Upper lobe of left lung (tissue), 6 donors: Measurements from ENCODE around the gene KIAA1549. TPM values are rescaled to one million over a fixed set of nuclear protein-coding genes. Genes with fewer than 3 reads are reported as not detected.

Source experiments
- ATAC-seq, 2 donors: fragments of 200-7000 bp; cut with Tn5 transposase; one replicate each; pipeline ENCODE4 v1.9.1; 2022; ENCODE audit warnings: mild to moderate bottlenecking in 2 of 2, moderate library complexity in 2 of 2; ENCODE audit not compliant: low FRiP score in 2 of 2
- DNase-seq, 2 donors: peaks; one replicate each; pipeline ENCODE4 v3.0.0-alpha.2; 2019 to 2020
- H3K27ac ChIP-seq, 4 donors: fragments of 200-600 bp; sonication (generic); one replicate each; pipeline ENCODE4 v1.5.1; 2016 to 2019
- H3K27me3 ChIP-seq, 4 donors: fragments of 200-600 bp; sonication (generic); one replicate each; pipeline ENCODE4 v1.5.1; 2017 to 2019
- H3K36me3 ChIP-seq, 4 donors: fragments of 200-600 bp; sonication (generic); one replicate each; pipeline ENCODE4 v1.5.1; 2016 to 2019
- H3K4me1 ChIP-seq, 4 donors: fragments of 200-600 bp; sonication (generic); one replicate each; pipeline ENCODE4 v1.5.1; 2018 to 2019
- H3K4me3 ChIP-seq, 4 donors: fragments of 200-600 bp; sonication (generic); one replicate each; pipeline ENCODE4 v1.5.1; 2017 to 2019; ENCODE audit warnings: mild to moderate bottlenecking in 2 of 4, moderate library complexity in 1 of 4
- H3K9me3 ChIP-seq, 4 donors: fragments of 200-600 bp; sonication (generic); one replicate each; pipeline ENCODE4 v1.5.1; 2018 to 2019
- EP300 ChIP-seq, 4 donors: sonication (generic); formaldehyde crosslinking; IDR thresholded peaks; one replicate each; pipeline ENCODE4 v1.5.1; 2017; ENCODE audit warnings: antibody characterized with exemption in 4 of 4, control low read depth in 2 of 4
- POLR2A ChIP-seq, 4 donors: fragments of 450-650 bp; IDR thresholded peaks; one replicate each; pipeline ENCODE4 v1.5.1; 2016 to 2017; ENCODE audit warnings: antibody characterized with exemption in 4 of 4, mild to moderate bottlenecking in 2 of 4
- POLR2AphosphoS5 ChIP-seq, 2 donors: sonication (generic); formaldehyde crosslinking; IDR thresholded peaks; one replicate each; pipeline ENCODE4 v1.5.1; 2017; ENCODE audit warnings: antibody characterized with exemption in 2 of 2
- WGBS, 2 donors: methylation state at CpG; one replicate each; pipeline ENCODE4 v1.1.5; 2017 to 2018; 5-methylcytosine and 5-hydroxymethylcytosine counted together
- total RNA-seq, 6 donors: library from RNA; depleted of rRNA in 4 of 6; stranded (reverse); fragments of >200 nt in 4 of 6; gene quantifications; one replicate each; pipeline versions ENCODE4 v1.1.0 to v1.2.1, GENCODE V29; 2016 to 2021
- TF ChIP-seq, protein P1 (sequence below), 6 experiments: fragments of 450-650 bp in 4 of 6; fragments of 200-600 bp in 2 of 6; sonication (generic) in 2 of 6; IDR thresholded peaks; one replicate each; pipeline ENCODE4 v1.5.1; 2016 to 2019; ENCODE audit warnings: antibody characterized with exemption in 6 of 6
- donor health status: DM: no; HTN: no; CAD: no; lungs with moderate emphysema.
- donor health status: DM: no; HTN: yes; CAD: no; lungs with severe emphysema.

Gene KIAA1549
- total RNA-seq, 6 donors from 2014 or later = 4.1 to 10.2 (median 5.3) TPM

DNA sequence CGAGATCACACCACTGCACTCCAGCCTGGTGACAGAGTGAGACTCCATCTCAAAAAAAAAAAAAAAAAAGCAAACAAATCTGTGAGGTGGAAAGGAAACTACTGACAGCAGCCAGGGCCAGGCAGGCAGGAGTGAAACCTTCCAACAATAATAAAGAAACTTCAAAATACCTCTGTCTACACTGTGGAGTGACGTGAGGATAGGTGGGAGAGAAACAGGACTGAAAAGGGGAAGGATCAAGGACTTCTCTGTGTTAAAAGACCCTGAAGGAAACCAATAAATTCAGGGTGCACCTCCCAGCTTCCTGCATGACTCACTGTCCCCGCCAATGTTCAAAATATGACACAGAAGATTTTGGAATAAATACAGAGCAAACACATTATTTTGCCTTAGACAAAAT is 82.9 kb downstream of the KIAA1549 start:
- H3K4me3 ChIP-seq = no peak overlapping the region
- 57 to 62% methylated on average over 3 of the region's 3 CpGs for WGBS, 2 donors
- no peaks in the 10 kb centered on the region for H3K4me1 ChIP-seq
- H3K27me3 ChIP-seq = no peaks in the 10 kb centered on the region
- no peak overlapping the region for H3K27ac ChIP-seq
- H3K36me3 ChIP-seq = peaks cover 0 to 4% (median 0%) of the 10 kb centered on the region in 4 donors
- no peak for ATAC-seq
- TF ChIP-seq EP300 (IDR thresholded peaks at IDR 0.05) (no peak), POLR2A (IDR thresholded peaks at IDR 0.05) (no peak), POLR2AphosphoS5 (IDR thresholded peaks at IDR 0.05) (no peak)
- TF ChIP-seq, protein P1, sequence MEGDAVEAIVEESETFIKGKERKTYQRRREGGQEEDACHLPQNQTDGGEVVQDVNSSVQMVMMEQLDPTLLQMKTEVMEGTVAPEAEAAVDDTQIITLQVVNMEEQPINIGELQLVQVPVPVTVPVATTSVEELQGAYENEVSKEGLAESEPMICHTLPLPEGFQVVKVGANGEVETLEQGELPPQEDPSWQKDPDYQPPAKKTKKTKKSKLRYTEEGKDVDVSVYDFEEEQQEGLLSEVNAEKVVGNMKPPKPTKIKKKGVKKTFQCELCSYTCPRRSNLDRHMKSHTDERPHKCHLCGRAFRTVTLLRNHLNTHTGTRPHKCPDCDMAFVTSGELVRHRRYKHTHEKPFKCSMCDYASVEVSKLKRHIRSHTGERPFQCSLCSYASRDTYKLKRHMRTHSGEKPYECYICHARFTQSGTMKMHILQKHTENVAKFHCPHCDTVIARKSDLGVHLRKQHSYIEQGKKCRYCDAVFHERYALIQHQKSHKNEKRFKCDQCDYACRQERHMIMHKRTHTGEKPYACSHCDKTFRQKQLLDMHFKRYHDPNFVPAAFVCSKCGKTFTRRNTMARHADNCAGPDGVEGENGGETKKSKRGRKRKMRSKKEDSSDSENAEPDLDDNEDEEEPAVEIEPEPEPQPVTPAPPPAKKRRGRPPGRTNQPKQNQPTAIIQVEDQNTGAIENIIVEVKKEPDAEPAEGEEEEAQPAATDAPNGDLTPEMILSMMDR (IDR thresholded peaks at IDR 0.05) = no peak
- no peaks in the 10 kb centered on the region for H3K9me3 ChIP-seq
- no peak for DNase-seq

DNA sequence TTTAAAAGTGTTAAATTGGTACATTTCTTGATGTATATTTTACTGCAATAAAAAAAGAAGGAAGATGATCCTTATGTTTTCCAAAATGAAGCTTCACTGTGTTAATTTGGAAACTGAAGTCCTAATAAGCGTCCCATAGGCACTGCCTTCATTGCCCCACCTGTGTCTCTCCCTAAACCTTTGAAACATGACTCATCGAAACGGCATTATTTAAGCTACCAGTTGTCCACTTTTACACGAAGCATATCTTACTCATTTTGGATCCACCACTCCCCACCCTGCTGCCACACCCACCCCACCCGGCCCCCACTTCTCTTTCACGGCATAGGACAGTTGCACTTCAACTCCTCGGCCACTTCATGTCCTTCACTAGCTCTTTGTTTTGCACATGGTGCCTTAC is 85.5 kb downstream of the KIAA1549 start:
- no peaks in the 10 kb centered on the region for H3K4me1 ChIP-seq
- no peaks in the 10 kb centered on the region for H3K27me3 ChIP-seq
- peaks cover 0 to 4% (median 0%) of the 10 kb centered on the region in 4 donors for H3K36me3 ChIP-seq
- no peak for DNase-seq
- ATAC-seq = no peak
- WGBS, 2 donors = 88 to 92% methylated on average over 7 of the region's 7 CpGs
- no peak for TF ChIP-seq POLR2A (IDR thresholded peaks at IDR 0.05)
- TF ChIP-seq EP300 (IDR thresholded peaks at IDR 0.05) = no peak
- TF ChIP-seq POLR2AphosphoS5 (IDR thresholded peaks at IDR 0.05) = no peak
- TF ChIP-seq, protein P1 (IDR thresholded peaks at IDR 0.05) = no peak
- H3K4me3 ChIP-seq = no peak overlapping the region
- H3K9me3 ChIP-seq = no peaks in the 10 kb centered on the region
- no peak overlapping the region for H3K27ac ChIP-seq

DNA sequence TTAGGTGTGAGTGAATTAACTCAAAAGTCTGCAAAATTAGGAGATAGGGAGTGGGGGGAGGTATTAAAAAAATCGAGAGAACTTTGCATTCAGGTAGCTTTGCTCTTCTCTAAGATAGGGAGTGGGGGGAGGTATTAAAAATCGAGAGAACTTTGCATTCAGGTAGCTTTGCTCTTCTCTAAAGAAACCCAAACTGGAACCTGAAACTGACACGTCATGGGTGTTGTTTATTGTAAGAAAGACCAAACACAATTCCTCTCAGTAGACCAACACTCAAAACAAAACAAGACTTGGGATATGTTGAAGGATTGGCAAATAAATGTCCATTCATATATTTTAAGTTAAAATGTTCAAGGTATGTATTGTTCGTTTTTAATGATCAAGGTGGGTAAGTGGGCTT is 87.9 kb downstream of the KIAA1549 start:
- 74 to 86% methylated on average over 4 of the region's 4 CpGs for WGBS, 2 donors
- H3K9me3 ChIP-seq = no peaks in the 10 kb centered on the region
- TF ChIP-seq, protein P1 (IDR thresholded peaks at IDR 0.05) = no peak
- TF ChIP-seq POLR2AphosphoS5 (IDR thresholded peaks at IDR 0.05) = no peak

DNA sequence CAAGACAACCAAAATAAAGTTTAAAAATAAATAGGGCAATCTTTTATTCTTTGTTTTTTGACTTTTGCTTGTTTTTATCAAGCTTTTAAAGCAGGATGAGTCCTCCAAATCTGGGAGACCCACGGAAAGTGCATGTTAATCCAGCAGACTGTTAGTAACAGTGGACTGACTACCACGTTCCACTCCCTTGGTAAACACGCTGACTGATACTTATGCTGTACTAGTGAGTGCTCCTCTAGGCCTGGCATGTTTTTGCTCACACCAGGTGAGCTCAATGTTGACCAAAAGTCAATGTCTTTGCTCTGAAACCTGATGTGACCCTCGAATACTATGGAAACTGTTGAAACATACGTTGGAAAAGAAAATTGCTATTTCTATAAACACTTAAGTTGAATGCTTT is 88.4 kb downstream of the KIAA1549 start:
- 59 to 76% methylated on average over 5 of the region's 5 CpGs for WGBS, 2 donors
- no peaks in the 10 kb centered on the region for H3K9me3 ChIP-seq
- H3K4me1 ChIP-seq = no peaks in the 10 kb centered on the region
- TF ChIP-seq, protein P1 (IDR thresholded peaks at IDR 0.05) = no peak
- TF ChIP-seq EP300 (IDR thresholded peaks at IDR 0.05) (no peak), POLR2A (IDR thresholded peaks at IDR 0.05) (no peak), POLR2AphosphoS5 (IDR thresholded peaks at IDR 0.05) (no peak)
- ATAC-seq = peak; percentile 40 to 70
- peak in 1 of 2 donors; percentile 34 for DNase-seq
- H3K36me3 ChIP-seq = peaks cover 0 to 4% (median 0%) of the 10 kb centered on the region in 4 donors
- no peaks in the 10 kb centered on the region for H3K27me3 ChIP-seq
- H3K27ac ChIP-seq = no peak overlapping the region
- no peak overlapping the region for H3K4me3 ChIP-seq

More for the DNA sequence above, 87.9 kb downstream of the KIAA1549 start:
- no peaks in the 10 kb centered on the region for H3K4me1 ChIP-seq
- ATAC-seq (no peak), DNase-seq (no peak)
- no peak overlapping the region for H3K27ac ChIP-seq
- H3K4me3 ChIP-seq = no peak overlapping the region
- no peaks in the 10 kb centered on the region for H3K27me3 ChIP-seq
- peaks cover 0 to 4% (median 0%) of the 10 kb centered on the region in 4 donors for H3K36me3 ChIP-seq

DNA sequence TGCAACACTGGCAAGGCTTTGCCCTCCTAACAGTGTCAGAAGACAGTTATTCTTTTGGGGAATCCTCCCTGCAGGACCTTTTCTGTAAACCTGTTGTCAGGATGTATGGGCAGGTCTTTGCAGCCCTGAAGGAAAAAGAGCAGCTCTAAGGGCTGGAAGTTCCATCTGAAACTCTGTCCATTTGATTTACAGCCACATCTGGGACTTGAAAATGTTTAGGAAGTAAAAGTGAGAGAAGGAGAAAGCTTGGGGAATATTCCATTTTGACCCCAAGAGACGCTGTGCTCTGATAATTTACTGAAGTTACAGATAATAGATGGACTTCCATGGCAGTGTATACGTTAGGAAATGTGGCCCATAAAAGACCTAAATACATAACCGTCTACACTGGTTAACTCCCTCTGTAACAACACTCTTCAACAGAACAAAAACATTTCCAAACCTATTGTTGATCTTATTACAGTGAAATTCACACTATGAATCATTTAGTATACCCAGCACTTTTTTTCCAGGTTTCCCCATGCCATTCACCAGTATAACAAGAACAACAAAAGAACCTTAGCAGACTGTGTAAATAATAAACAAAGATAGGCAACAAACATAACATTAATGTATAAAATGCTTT is 89.1 kb downstream of the KIAA1549 start:
- 72 to 81% methylated on average over 3 of the region's 3 CpGs for WGBS, 2 donors
- ATAC-seq = no peak

More for the DNA sequence above, 89.1 kb downstream of the KIAA1549 start:
- Histone ChIP-seq H3K27me3 (no peaks in the 10 kb centered on the region), H3K36me3 (peaks cover 0 to 4% (median 0%) of the 10 kb centered on the region in 4 donors), H3K27ac (no peak overlapping the region), H3K9me3 (no peaks in the 10 kb centered on the region), H3K4me3 (no peak overlapping the region), H3K4me1 (no peaks in the 10 kb centered on the region)
- TF ChIP-seq POLR2A (IDR thresholded peaks at IDR 0.05) (no peak), POLR2AphosphoS5 (IDR thresholded peaks at IDR 0.05) (no peak), EP300 (IDR thresholded peaks at IDR 0.05) (no peak)
- TF ChIP-seq, protein P1 (IDR thresholded peaks at IDR 0.05) = no peak
- no peak for DNase-seq
